ENCODE measurements around the gene FBXO4.

Gene FBXO4

DNA sequence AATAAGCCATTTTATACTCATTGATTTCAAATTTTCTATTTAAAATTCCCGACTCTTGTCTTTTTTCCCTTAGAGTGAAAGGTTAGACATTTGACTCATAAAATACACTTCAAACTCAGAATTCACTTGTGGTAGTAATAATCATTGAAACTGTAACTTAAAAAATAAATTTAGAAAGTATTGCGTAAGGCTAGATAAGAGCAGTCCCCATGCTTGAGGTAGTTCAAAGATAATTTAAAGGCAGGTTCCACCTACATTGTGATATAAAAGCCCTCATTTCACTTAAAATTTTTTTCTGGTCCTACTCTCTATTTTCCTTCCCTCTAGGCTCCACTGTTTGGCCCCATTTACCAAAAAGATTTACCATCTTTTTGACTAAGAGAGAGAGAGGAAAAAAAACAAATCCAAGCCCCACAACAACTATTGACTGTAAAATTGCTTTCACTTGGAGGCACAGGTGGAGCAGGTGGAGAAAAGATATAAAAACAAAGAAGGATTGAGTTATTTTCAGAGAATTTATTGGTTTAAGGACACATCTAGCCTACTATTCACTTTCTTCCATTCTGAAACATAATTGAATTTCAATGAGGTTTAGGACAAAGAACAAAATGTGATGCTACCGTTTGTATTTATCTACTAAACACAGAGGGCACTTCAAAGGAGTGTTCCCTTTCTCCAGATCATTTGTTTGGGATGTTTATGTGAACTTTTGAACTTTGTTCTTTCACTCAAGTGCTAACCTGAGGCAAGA is 61.0 kb downstream of the FBXO4 start:
- DNase-seq, result no peak
